Activated T-cell treated with anti-CD3 and anti-CD28 coated beads for 4 hours (primary cell): Measurements from ENCODE around the gene DMRTB1.

Experiments
- DNase-seq: peaks from one replicate; pipeline ENCODE4 v3.0.0-alpha.2; 2020

The DMRTB1 gene

GRCh38 chr1:53495633-53496345 lies 36.6 kb downstream of the DMRTB1 start:
- no peak for DNase-seq

GRCh38 chr1:53498555-53499131 lies 39.4 kb downstream of the DMRTB1 start:
- no peak for DNase-seq

- DNase-seq, result no peak
These were observed 40.3 kb downstream of the DMRTB1 start for GRCh38 chr1:53499257-53500203.

- DNase-seq, result no peak
These were observed 41.2 kb downstream of the DMRTB1 start for GRCh38 chr1:53500204-53501064.

GRCh38 chr1:53501065-53502005 lies 42.1 kb downstream of the DMRTB1 start:
- no peak for DNase-seq

- DNase-seq, result no peak
These were observed 43.6 kb downstream of the DMRTB1 start for GRCh38 chr1:53502641-53503432.

GRCh38 chr1:53503433-53504217 lies 44.4 kb downstream of the DMRTB1 start:
- no peak for DNase-seq

- no peak for DNase-seq
These were observed 45.7 kb downstream of the DMRTB1 start for GRCh38 chr1:53504901-53505300.

- no peak for DNase-seq
These were observed 46.2 kb downstream of the DMRTB1 start for GRCh38 chr1:53505401-53505800.

GRCh38 chr1:53505891-53506290 lies 46.7 kb downstream of the DMRTB1 start:
- DNase-seq, result no peak

GRCh38 chr1:53506355-53507050 lies 47.3 kb downstream of the DMRTB1 start:
- no peak for DNase-seq

- DNase-seq, result no peak
These were observed 48.1 kb downstream of the DMRTB1 start for GRCh38 chr1:53507116-53507820.

GRCh38 chr1:53508056-53508990 lies 49.1 kb downstream of the DMRTB1 start:
- DNase-seq, result no peak

GRCh38 chr1:53508991-53509666 lies 49.9 kb downstream of the DMRTB1 start:
- no peak for DNase-seq

- no peak for DNase-seq
These were observed 50.6 kb downstream of the DMRTB1 start for GRCh38 chr1:53509775-53510174.

- DNase-seq, result no peak
These were observed 51.0 kb downstream of the DMRTB1 start for GRCh38 chr1:53510215-53510614.
